Eye (tissue), 1 donor: ENCODE measurements around the gene NOS1.

ENCODE experiments used
- DNase-seq: peaks from one replicate; pipeline ENCODE4 v3.0.0-alpha.2; 2015

NOS1 gene

DNA sequence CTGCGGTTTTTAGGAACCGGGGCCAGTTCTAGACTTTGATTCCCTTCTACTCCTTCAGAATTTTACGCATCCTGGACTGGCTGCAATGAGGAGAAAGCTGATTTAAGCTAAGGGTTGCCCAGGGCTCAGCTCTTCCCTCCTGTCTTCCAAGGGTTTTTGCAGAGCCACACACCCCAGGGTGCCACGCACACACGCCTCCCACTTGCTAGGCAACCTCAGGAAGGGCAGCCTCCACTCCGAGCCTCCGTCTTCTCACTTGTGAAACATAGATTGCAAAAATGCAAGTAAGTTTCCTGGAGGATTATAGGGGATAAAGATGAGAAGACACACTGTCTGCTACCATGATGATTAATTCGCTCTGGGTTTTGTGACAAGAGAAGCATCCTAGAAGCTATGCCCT lies 31.7 kb downstream of the NOS1 start:
- DNase-seq = no peak

DNA sequence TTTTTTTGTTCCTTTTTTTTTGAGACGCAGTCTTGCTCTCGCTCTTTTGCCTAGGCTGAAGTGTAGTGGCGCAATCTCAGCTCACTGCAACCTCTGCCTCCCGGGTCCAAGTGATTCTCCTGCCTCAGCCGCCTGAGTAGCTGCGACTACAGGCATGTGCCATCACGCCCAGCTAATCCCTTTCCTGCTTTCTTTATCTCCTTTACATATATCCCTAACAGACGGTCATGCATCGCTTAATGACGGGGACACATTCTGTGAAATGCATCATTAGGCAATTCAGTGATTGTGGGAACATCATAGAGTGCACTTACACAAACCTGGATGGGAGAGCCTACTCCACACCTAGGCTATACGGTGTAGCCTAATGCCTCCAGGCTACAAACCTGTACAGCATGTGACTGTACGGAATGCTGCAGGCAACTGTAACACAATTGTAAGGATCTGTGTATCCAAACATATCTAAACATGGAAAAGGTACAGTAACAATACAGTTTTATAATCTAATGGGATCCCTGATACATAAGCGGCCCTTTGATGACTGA lies 32.8 kb downstream of the NOS1 start:
- peak; percentile 11 for DNase-seq

DNA sequence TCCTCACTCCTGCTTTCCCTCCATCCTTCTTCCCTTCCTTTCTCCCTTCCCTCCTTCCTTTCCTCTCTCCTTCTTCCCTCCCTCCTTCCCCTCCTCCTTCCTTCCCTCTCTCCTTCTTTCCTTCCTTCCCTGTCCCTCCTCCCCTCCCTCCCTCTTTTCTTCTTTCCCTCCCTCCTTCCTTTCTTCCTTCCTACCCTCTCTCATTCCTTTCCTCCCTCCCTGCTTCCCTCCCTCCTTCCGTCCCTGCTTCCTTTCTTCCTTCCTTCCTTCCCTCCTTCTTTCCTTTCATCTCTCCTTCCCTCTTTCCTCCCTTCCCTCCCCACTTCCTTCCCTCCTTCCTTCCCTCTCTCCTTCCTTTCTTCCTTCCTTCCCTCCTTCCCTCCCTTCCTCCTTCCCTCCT lies 39.0 kb downstream of the NOS1 start:
- DNase-seq = no peak

DNA sequence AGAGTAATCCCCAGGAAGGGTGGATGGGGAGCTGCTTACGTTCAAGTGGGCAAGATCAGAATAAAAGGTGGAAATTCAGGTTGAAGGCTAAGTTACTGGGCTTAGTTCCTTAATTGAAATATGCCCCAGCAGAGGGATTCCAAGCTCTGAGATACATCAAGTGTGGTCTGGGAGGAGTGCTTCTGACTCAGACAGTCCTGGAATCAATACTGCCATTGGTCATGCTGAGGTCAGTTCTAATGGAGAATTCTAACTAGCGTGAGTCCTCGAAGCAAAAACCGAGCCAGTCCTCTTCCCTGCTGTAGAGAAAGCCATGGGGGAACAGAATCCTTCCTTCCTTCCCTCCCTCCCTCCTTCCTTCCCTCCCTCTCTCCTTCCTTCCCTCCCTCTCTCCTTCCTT lies 39.9 kb downstream of the NOS1 start:
- no peak for DNase-seq

DNA sequence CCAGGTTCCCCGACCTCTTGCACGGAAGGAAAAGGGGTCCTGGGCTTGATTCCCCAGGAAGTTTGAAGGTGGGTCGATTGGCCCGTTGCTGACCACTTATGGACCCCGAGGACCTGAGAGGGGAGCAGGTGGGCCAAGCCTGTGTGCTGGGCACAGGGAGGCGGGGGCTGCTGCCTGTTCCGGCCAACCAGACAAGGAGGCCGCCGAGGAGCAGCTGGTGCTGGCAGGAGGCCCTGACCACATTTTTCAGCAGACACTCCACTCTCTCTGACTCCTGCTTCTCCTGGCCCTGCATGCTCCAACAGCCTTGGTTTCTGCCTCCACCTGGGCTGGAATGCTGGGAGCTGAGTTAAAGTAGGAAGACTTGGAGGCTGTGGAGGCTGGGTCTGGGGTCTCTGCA lies 42.8 kb downstream of the NOS1 start:
- DNase-seq = no peak

DNA sequence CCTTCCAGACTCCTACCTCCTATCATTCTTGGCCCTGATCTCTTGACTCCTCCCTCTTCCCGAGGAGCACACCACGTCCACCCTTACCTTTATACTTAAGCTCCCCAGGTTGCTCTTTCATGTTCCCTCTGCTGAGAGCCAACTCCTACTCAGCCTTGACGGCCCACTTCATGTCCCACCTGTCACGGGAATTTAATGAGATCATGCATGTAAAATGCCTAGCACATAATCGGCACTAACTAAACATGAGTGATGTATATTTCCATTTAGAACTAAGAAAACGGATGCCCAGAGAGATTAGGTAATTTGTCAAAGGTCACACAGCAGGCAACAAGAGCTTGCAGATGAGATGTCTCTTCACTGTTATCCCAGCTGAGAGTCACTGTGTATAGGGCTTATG lies 45.1 kb downstream of the NOS1 start:
- DNase-seq = no peak

DNA sequence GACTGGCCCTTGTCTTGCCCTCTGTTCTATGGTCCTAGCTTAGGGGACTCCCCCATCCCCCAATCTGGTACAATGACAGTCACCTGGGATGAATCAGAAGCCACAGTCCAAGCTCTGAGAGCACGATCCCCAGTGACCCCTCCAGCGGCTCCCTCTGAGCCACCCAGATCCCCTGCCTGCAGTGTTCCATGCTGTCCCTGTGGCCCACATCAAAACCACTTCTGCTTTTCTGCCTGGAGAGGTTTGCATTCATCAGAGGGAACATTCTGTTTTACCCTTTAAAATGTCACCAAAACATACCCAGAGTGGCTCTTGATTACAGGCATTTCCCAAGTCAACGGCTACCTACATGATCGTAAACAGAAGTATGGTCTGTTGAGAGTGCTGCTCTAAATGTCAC lies 47.5 kb downstream of the NOS1 start:
- DNase-seq = no peak

DNA sequence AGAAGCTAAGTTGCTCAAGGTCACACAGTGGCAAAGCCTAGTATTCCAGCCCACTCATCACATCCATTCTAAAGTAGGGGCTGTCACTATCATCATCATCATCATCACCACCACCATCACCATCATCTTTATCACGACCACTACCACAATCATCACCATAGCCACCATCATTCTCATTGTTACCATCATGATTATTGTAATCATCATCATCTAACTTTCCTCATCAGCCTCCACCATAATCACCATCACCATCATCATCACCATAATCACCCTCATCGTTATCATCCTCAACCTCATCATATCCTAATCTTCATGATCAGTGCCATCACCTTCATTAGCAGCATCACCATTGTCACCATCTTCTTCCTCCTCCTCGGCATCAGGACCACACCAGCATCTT lies 48.7 kb downstream of the NOS1 start:
- DNase-seq = no peak

DNA sequence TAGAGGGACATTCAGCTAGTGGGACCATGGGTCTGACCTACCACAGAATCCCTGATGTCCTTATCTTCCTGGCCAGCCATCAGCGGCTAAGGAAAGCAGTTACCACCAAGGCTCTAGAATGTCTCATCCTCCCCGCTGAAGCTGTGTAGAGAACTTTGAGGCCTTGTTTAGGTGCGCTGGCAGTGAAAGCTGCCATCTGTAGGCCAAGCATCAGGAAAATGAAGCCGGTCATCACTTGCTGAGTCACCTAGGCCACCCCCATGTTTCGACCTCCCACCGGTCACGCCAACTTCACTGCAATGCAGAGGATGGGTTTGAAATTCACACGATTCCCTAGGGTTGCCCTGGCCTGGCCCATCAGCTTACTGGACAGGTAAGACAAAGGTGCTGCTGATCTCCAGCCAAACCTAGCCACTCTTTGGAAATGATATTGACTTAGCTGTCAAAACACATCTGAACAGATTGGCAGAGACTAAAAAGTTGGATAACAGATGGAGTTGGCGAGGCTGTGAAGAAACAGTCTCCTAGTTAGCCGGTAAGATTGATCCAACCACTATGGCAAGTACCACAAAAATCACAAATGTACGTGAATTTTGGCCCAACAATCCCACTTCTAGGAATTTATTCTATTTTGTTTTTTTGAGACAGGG lies 52.0 kb downstream of the NOS1 start:
- DNase-seq = no peak

DNA sequence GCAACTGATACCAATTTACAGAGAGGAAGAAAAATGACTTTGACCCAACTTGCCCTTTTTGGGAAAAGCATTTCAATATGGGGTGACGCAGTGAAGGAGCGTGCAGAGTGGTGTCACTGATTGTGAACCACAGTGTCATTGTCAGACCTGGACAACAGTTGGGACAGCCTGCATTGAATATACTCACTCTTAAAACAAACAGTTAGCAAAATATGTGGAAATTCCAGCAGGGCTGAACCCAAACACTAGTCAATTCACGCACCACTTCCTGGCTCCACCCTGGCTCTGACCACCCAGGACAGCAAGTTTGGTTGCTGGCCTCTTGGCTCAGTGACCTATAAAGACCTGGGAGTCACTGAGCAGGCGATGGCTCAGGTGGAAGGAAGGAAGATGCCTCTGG lies 61.3 kb downstream of the NOS1 start:
- no peak for DNase-seq

DNA sequence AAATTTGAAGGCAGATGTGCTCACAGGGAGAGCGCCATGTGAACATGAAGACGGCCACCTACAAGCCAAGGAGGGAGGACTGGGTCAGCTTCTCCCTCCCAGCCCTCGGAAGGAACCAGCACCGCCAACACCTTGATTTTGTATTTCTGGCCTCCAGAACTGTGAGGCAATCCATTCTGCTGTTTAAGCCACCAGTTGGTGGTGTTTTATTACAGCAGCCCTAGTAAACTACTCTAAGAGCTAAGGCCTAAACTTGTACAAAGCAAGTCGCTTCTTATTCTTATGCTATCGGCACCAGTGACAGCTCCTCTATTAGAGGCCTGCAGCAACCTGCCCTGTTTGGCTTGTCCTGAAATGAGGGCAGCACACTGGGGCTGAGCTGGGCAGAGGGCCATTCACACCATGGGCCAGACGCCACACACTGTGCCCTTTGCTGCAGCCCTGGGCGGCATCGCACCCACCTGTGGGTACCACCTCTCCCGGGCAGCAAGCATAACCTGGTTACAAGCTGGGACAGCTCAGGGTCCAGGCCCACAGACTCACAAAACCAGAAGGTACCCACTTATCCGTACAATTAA lies 62.7 kb downstream of the NOS1 start:
- DNase-seq = no peak

DNA sequence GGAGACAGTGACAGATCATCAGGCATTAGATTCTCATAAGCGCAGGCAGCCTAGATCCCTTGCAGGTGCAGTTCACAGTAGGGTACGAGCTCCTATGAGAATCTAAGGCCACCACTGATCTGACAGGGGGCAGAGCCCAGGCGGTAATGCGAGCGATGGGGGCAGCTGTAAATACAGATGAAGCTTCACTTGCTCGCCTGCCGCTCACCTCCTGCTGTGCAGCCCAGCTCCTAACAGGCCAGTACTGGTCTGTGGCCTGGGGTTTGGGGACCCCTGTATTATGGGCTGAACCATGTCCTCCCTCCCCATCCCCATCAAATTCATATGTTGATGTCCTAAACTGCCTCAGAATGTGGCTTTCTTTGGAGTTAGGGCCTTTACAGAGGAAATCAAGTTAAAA lies 63.2 kb downstream of the NOS1 start:
- no peak for DNase-seq

DNA sequence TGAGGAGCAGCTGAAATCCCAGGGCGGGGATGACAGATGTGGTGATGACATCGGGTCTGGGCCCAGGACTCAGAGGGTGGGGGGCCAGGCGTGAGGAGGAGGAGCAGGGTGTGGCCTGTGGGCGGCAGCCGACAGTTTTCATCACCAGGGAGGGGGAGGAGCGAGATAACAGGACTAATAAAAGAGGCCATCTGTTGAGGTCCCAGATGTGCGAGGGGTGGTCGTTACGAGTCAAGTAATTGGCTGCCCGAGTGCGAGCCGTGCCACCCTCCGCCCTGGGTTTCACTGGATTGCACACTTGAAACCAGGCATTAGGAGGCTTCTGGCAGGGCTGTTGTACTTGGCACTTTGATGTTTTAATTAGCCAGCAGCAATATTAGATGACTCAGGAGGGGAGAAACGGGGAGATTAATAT lies 67.2 kb downstream of the NOS1 start:
- peak; percentile 20 for DNase-seq

DNA sequence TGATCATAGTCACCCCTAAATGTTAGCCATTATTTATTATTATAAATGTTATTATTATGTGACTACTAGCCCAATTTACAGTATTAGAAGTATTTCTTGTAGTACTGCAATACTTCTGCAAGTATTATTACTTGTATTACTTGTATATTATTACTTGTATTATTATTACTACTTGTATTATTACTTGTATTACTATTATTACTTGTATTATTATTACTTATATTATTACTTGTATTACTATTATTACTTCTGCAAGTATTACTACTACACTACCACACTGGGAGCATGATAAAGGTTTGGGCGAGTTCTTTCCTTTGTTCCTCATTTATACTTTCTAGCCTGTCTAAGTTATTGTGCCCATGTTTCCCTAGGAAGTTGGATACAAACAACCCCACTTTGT lies 67.9 kb downstream of the NOS1 start:
- no peak for DNase-seq

DNA sequence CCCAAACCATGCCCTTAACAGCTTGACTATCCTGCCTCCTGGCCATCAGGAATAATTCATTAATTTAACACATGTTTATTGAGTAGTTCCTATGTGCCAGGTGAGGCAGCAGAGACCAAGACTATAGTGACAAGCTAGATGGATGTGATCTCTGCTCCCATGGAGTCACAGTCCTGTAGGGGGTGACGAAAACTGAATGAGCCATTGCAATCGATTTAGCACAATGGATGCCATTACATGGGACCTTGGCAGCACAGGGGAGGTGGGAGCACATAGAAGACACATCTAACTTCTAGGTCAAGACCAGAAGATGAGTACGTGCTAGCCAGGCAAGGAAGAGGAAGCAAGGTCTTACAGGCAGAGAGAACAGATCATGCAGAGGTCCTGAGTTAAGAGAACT lies 68.7 kb downstream of the NOS1 start:
- no peak for DNase-seq

DNA sequence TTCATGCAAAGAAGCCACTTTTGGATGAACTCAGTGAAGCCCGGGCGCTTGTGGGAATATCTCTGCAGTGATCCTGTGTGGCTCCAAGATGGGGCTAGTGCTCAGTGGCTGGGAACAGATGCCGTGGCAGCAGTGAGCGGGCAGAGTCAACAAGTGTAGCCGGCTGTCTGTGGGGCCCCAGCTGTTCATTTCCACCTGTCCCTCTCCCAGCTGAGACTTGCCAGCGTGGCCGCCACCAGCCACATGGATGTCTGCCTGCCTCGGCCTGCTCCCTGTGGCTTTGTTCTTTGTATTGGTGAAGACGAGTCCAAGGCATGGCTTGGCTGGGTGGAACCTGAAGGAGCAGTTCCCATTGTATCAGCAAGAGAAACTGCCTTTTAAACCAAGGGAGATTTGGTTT lies 77.3 kb downstream of the NOS1 start:
- DNase-seq = peak; percentile 26

DNA sequence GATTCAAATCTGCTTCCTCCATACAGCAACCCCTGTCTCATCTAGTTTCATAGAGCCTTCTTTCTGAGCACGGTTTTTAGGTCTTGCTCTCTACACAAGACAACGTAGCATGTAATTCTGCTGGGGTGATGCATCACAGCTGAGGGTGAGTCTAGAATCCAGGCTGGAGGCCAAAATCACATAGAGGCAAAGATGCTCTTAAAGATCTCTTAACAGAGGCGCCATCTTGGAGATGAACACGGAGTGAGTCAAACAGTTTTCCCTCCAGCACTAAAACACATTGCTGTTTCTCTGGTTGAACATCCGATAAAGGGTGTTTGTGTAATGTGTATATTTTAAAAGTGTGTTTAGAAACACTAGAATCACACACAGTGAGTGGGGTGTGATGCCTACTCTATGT lies 78.9 kb downstream of the NOS1 start:
- DNase-seq = no peak

DNA sequence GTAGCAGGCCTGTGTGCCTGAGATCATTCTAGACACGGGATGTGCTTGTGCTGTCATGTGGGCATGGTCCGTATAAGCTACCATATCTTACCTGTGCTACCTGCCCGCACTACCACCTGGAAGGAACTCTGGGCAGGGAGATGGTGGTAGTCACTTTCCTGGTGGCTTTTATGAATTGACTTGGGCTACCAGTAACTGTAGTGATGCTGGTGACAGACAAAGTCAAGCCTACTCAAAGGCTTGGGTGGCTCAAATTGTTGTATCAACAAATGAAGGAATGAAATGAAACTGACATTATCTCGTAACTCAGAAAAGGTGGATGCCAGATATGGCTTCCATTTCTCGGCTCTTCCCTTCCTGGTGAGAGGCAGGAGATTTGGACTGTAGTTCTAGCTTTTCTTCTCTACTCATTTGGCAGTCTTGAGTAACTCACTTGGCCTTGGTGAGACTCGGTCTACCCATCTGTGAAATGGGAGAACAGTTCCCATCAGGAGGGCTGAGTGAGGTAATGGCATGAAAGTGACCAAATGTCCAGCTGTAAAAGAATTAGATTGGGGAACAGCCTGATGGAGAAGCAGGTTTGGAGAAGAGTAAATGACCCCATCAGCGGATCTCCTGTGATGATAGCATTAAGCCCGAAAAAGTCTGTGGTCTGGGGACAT lies 81.3 kb downstream of the NOS1 start:
- DNase-seq = no peak

DNA sequence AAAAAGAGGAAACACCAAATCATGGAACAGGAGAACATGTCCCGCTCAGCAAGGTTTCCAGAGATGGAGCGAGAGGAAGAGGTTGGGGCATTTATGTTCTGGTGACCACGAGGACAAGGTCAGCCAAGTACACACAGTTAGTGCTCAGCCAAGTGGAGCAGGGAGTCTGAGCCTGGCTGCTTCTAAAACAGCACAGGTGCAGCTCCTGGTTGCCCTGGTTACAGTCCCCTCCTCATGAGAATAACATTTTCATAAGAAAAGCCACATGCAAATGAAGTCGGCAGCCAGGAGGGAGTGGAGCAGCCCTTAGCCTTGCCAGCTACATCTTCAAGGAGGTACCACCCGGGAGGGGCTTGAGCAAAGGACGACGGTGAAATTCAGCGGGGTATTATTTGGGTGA lies 81.8 kb downstream of the NOS1 start:
- no peak for DNase-seq

DNA sequence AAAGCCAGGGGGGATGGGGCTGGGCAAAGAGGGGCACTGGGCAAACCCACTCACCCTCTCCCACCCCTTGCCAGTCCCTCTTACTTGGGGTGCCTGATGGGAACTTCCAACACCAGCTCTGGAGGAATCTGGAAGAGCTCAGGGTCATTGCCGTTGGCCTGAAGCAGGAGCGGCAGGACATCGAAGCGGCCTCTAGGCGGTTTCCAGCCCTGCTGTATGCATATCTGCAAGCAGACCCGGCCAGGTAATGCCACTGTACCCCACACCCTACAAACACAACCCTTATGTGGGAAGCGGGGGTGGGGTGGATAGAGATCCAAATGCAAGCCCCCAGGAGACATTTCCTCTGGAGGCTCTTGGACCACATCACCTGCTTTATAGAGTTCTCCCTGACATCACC lies 83.6 kb downstream of the NOS1 start:
- DNase-seq = no peak

DNA sequence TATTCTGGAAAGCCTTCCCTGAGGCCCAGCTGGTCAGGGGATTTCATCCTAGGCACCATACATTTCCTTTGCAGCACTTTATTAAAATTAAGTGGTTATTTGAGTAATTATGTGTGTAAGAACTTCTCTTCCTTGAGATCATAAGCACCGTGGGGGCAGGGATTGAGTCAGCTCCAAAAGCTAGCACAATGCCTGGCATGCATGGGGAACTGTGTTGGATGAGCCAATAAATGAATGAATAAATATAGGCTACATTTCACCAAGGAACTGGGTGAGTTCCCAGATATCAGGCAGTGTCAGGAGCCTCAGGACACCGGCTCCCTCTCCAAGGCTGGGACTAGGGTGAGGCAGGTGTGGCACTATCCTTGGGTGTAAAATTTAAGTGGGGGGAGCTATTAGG lies 88.3 kb downstream of the NOS1 start:
- DNase-seq = no peak

DNA sequence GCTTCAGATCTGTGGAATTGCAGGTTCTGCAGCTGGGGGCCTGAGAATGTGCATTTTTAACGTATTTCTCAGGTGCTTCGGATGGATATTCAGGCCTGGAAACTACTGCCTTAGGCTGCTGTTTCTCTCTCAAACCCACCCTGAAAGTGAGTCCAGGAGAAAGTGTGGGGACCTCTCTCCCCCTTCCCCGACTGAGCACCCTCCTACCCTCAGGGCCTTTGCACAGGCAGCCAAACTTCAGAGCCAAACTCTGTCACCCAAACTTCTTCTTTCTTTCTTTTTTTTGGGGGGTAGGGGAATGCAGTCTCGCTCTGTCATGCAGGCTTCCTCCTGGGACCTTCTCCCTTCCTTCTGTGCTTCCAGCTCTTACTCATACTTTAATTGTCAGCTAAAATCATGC lies 88.7 kb downstream of the NOS1 start:
- no peak for DNase-seq

DNA sequence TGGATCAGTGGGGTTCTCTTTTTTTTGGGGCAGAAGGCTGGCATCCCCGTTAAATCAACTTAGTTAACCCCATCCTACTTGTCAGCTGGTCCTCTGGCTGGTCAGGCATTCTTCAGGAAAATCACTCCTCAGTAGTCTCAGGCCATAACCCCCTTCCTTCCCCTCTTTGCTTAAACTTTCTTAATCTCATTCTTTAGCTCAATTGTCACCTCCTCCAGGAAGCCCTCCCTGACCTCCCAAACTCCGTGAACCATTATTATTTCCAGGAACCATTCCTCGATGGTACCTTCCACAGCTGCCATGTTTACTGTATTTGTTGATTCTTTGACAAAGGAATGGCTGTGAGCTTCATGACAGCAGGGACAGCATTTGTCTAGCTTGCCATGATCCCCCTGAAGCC lies 98.7 kb downstream of the NOS1 start:
- DNase-seq = no peak

DNA sequence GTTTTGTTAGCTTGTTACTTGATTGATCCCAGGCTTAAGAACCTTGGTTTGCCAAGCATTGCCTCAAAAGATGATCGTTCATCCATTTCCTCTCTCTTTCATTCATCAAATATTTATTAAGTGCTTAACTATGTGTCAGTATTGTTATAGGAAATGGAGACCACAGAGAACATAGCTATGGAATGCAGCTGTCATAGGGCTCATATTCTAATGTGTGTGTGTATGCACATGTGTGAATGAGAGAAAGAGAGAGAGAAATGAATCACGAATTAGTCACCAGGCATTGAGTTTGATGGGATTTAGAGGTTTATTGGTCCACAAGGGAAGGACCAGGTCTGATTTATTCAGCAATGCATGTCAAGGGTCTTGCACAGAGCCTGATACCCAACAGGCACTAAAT lies 100.2 kb downstream of the NOS1 start:
- DNase-seq = peak; percentile 8

DNA sequence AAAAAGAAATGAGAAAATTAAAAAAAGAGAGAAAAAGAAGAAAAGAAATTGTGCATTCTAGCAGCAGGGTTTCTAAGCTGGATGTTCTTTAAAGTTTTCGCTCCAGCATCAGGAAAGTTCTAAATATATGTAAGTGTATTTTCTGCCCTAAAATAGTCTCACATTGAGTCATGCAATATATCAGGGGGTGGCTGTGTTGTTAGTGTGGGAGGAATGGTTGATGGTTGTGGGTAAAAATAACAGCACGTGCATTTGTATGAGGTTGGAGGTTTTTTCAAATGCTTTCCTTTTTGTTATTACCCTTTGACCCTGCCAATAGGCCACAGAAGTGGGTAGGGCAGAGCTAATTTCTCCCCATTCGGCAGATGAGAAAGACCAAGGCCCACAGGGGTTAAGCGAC lies 106.0 kb downstream of the NOS1 start:
- DNase-seq = no peak
